T-cell (primary cell): ENCODE data around the gene AGAP1. TPM values are rescaled to one million over a fixed set of nuclear protein-coding genes. Genes with fewer than 3 reads are reported as not detected.

Source experiments
- ATAC-seq, 4 experiments: fragments of 200-7000 bp in 3 of 4; fragments of 150-1000 bp in 1 of 4; cut with Tn5 transposase; replicated peaks in 1 of 4; 1 replicate in 3 of 4; 2 replicates in 1 of 4; pipeline ENCODE4 v1.10.0; 2021; ENCODE audit warnings: moderate library complexity in 3 of 4, mild to moderate bottlenecking in 2 of 4, moderate number of reproducible peaks in 1 of 4
- CTCF ChIA-PET, 2 donors: fragments of 300-600 bp; sonication (Branson Sonifier 250); formaldehyde crosslinking; loops; one replicate each; lab custom pipeline; 2022; ENCODE audit warnings: antibody characterized with exemption in 2 of 2; lab: Charles Lee
- POLR2A ChIA-PET, 2 donors: fragments of 300-600 bp; sonication (Branson Sonifier 250); formaldehyde crosslinking; loops; one replicate each; lab custom pipeline; 2022; ENCODE audit warnings: antibody characterized with exemption in 2 of 2; lab: Charles Lee
- DNase-seq, 35 experiments: peaks; one replicate each; pipeline versions ENCODE4 v3.0.0 to v3.0.0-alpha.2; 2013 to 2023
- H3K27ac ChIP-seq: one replicate; pipeline ENCODE4 v1.5.1; 2013; ENCODE audit warnings: low read length
- H3K27me3 ChIP-seq, 2 experiments: replicated peaks in 1 of 2; 1 replicate in 1 of 2; 2 replicates in 1 of 2; pipeline versions ENCODE4 v1.6.1 to v1.7.0; 2013; ENCODE audit warnings: low read length in 1 of 2, mixed read lengths in 1 of 2; ENCODE audit not compliant: control insufficient read depth in 2 of 2, insufficient read depth in 2 of 2; ENCODE audit errors: extremely low read depth in 1 of 2
- H3K36me3 ChIP-seq, 2 donors: 1 replicate in 1 of 2; 2 replicates in 1 of 2; pipeline versions ENCODE4 v1.6.1 to v1.7.0; 2013; ENCODE audit warnings: low read length in 1 of 2; ENCODE audit not compliant: control insufficient read depth in 2 of 2, insufficient read depth in 1 of 2; ENCODE audit errors: extremely low read depth in 1 of 2
- H3K4me1 ChIP-seq, 2 experiments: 1 replicate in 1 of 2; 2 replicates in 1 of 2; pipeline versions ENCODE4 v1.6.1 to v1.7.0; 2013; ENCODE audit warnings: low read length in 2 of 2, mixed read lengths in 1 of 2; ENCODE audit not compliant: insufficient read depth in 2 of 2, control insufficient read depth in 1 of 2; ENCODE audit errors: extremely low read depth in 1 of 2
- H3K4me3 ChIP-seq, 2 donors: 1 replicate in 1 of 2; 2 replicates in 1 of 2; pipeline versions ENCODE4 v1.5.1 to v1.7.0; 2013; ENCODE audit warnings: mild to moderate bottlenecking in 2 of 2, low read length in 1 of 2, moderate library complexity in 1 of 2; ENCODE audit not compliant: control insufficient read depth in 1 of 2; ENCODE audit errors: extremely low read depth in 1 of 2
- H3K9me3 ChIP-seq: 2 replicates; pipeline ENCODE4 v1.7.0; 2013
- H3K27ac Mint-ChIP-seq, 2 donors: one replicate each; pipeline ENCODE4 v1.8.0; 2020 to 2021; ENCODE audit warnings: mild to moderate bottlenecking in 2 of 2, mixed read lengths in 2 of 2
- H3K27me3 Mint-ChIP-seq, 2 donors: one replicate each; pipeline ENCODE4 v1.8.0; 2021 to 2022; ENCODE audit warnings: mixed read lengths in 2 of 2
- H3K36me3 Mint-ChIP-seq: one replicate; pipeline ENCODE4 v1.8.0; 2021; ENCODE audit warnings: mixed read lengths
- H3K4me1 Mint-ChIP-seq, 3 donors: one replicate each; pipeline ENCODE4 v1.8.0; 2020 to 2022; ENCODE audit warnings: mixed read lengths in 3 of 3, mild to moderate bottlenecking in 1 of 3
- H3K4me3 Mint-ChIP-seq, 3 donors: one replicate each; pipeline ENCODE4 v1.8.0; 2020 to 2022; ENCODE audit warnings: mild to moderate bottlenecking in 3 of 3, mixed read lengths in 3 of 3, moderate library complexity in 3 of 3
- H3K9me3 Mint-ChIP-seq, 3 donors: one replicate each; pipeline ENCODE4 v1.8.0; 2020 to 2022; ENCODE audit warnings: mixed read lengths in 3 of 3
- WGBS: methylation state at CpG from one replicate; pipeline ENCODE4 v1.1.5; 2013; ENCODE audit warnings: missing lambda C conversion rate; ENCODE audit not compliant: insufficient coverage; 5-methylcytosine and 5-hydroxymethylcytosine counted together
- total RNA-seq, 35 experiments: library from RNA in 6 of 35; stranded (reverse) in 6 of 35; fragments of 120-200 nt in 1 of 35; gene quantifications; one replicate each; pipeline versions ENCODE4 v1.2.1 to v1.2.4 and lab custom pipeline; 2013 to 2026

Gene AGAP1
- total RNA-seq, 5 donors from 2014 or later (not counting 1 experiment from before 2014, with no cell fraction given): 3.9 to 15.6 (median 5.2) TPM

DNA sequence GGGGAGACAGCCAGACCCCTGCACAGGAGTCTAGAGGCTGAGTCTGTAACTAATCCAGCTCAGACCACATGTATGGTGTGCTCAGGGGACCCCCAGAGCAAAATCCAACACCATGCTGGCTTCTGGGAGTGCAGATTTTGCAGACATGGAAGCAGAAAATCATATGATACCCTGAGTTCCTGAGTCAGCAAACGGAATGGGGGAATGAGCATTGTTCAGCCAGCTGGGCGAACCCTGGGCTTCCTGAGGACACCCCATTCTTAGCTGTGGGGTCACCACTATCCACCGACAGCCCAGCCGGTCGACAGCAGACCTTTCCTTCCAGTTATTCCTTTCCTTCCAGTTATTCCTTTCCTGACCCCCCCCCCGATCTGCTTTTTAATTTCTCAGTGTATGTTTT lies 351.4 kb downstream of the AGAP1 start:
- no peaks in the 10 kb centered on the region for H3K4me1 ChIP-seq
- peaks cover 0 to 5% of the 10 kb centered on the region in 2 experiments for H3K27me3 ChIP-seq
- Mint-ChIP-seq H3K4me1 (no peaks in the 10 kb centered on the region), H3K9me3 (peaks cover 0 to 6% (median 0%) of the 10 kb centered on the region in 3 donors), H3K27ac (no peak overlapping the region), H3K4me3 (no peak overlapping the region), H3K36me3 (no peaks in the 10 kb centered on the region), H3K27me3 (peaks cover 3 to 5% of the 10 kb centered on the region in 2 donors)
- ChIA-PET CTCF (no interaction called here), POLR2A (no interaction called here)
- WGBS: 71% methylated on average over 2 of the region's 6 CpGs
- DNase-seq (no peak), ATAC-seq (no peak)
- no peaks in the 10 kb centered on the region for H3K9me3 ChIP-seq
- H3K4me3 ChIP-seq: no peak overlapping the region
- no peak overlapping the region for H3K27ac ChIP-seq
- H3K36me3 ChIP-seq: no peaks in the 10 kb centered on the region

- H3K4me3 ChIP-seq: no peak overlapping the region
- Mint-ChIP-seq H3K27ac (no peak overlapping the region), H3K4me3 (no peak overlapping the region), H3K4me1 (no peaks in the 10 kb centered on the region), H3K27me3 (peaks cover 3 to 5% of the 10 kb centered on the region in 2 donors), H3K9me3 (no peaks in the 10 kb centered on the region), H3K36me3 (no peaks in the 10 kb centered on the region)
- H3K27me3 ChIP-seq: peaks cover 0 to 5% of the 10 kb centered on the region in 2 experiments
- DNase-seq (no peak), ATAC-seq (no peak)
- no peak overlapping the region for H3K27ac ChIP-seq
- no peaks in the 10 kb centered on the region for H3K9me3 ChIP-seq
- no peaks in the 10 kb centered on the region for H3K36me3 ChIP-seq
- H3K4me1 ChIP-seq: no peaks in the 10 kb centered on the region
- CTCF ChIA-PET: no interaction called here
- POLR2A ChIA-PET: no interaction called here
- WGBS: 90% methylated on average over 10 of the region's 11 CpGs
Observed at GRCh38 chr2:235847576-235847975, 353.7 kb downstream of the AGAP1 start.

DNA sequence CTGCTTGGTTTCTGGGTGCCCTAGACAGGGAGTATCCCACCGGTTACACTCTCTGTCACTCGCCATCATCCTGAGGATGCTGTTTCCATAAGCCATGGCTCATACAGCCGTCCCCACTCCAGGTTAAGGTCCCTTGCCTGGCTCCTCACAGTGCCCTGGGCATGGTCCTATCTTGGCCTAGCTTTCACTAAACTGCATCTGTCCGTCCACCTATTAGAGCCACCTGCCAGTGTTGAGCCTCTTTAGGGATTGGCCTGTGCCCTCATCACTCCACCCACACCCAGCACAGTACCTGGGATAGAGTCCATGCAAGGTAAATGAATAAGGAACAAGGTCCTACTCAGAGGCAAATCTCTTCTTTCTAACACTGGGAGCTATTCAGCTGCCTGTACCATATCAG lies 354.2 kb downstream of the AGAP1 start:
- Histone ChIP-seq H3K4me3 (no peak overlapping the region), H3K36me3 (no peaks in the 10 kb centered on the region), H3K4me1 (no peaks in the 10 kb centered on the region), H3K9me3 (no peaks in the 10 kb centered on the region), H3K27ac (no peak overlapping the region), H3K27me3 (peaks cover 0 to 5% of the 10 kb centered on the region in 2 experiments)
- peaks cover 3 to 5% of the 10 kb centered on the region in 2 donors for H3K27me3 Mint-ChIP-seq
- CTCF ChIA-PET: no interaction called here
- H3K4me1 Mint-ChIP-seq: no peaks in the 10 kb centered on the region
- 96% methylated on average over 4 of the region's 4 CpGs for WGBS
- no peak overlapping the region for H3K27ac Mint-ChIP-seq
- DNase-seq: no peak
- POLR2A ChIA-PET: no interaction called here
- H3K36me3 Mint-ChIP-seq: no peaks in the 10 kb centered on the region
- H3K4me3 Mint-ChIP-seq: no peak overlapping the region
- no peak for ATAC-seq
- no peaks in the 10 kb centered on the region for H3K9me3 Mint-ChIP-seq

GRCh38 chr2:235848946-235849345 lies 355.1 kb downstream of the AGAP1 start:
- ATAC-seq: no peak
- Mint-ChIP-seq H3K4me1 (no peaks in the 10 kb centered on the region), H3K36me3 (no peaks in the 10 kb centered on the region), H3K27me3 (peaks cover 3 to 5% of the 10 kb centered on the region in 2 donors), H3K27ac (no peak overlapping the region), H3K4me3 (no peak overlapping the region), H3K9me3 (no peaks in the 10 kb centered on the region)
- POLR2A ChIA-PET: no interaction called here
- Histone ChIP-seq H3K27ac (no peak overlapping the region), H3K4me3 (no peak overlapping the region), H3K4me1 (no peaks in the 10 kb centered on the region), H3K9me3 (no peaks in the 10 kb centered on the region), H3K27me3 (peaks cover 0 to 6% of the 10 kb centered on the region in 2 experiments), H3K36me3 (no peaks in the 10 kb centered on the region)
- CTCF ChIA-PET: no interaction called here
- no peak for DNase-seq
- 100% methylated on average over 1 of the region's 7 CpGs for WGBS

- DNase-seq (no peak), ATAC-seq (no peak)
- Histone ChIP-seq H3K36me3 (no peaks in the 10 kb centered on the region), H3K27ac (no peak overlapping the region), H3K9me3 (no peaks in the 10 kb centered on the region), H3K4me3 (no peak overlapping the region), H3K27me3 (peaks cover 0 to 12% of the 10 kb centered on the region in 2 experiments), H3K4me1 (no peaks in the 10 kb centered on the region)
- H3K36me3 Mint-ChIP-seq: no peaks in the 10 kb centered on the region
- no peaks in the 10 kb centered on the region for H3K4me1 Mint-ChIP-seq
- no peaks in the 10 kb centered on the region for H3K9me3 Mint-ChIP-seq
- no peak overlapping the region for H3K4me3 Mint-ChIP-seq
- POLR2A ChIA-PET: no interaction called here
- no peak overlapping the region for H3K27ac Mint-ChIP-seq
- peaks cover 3 to 8% of the 10 kb centered on the region in 2 donors for H3K27me3 Mint-ChIP-seq
- CTCF ChIA-PET: no interaction called here
- WGBS: 75% methylated on average over 6 of the region's 10 CpGs
Observed at GRCh38 chr2:235849489-235849888, 355.6 kb downstream of the AGAP1 start.

DNA sequence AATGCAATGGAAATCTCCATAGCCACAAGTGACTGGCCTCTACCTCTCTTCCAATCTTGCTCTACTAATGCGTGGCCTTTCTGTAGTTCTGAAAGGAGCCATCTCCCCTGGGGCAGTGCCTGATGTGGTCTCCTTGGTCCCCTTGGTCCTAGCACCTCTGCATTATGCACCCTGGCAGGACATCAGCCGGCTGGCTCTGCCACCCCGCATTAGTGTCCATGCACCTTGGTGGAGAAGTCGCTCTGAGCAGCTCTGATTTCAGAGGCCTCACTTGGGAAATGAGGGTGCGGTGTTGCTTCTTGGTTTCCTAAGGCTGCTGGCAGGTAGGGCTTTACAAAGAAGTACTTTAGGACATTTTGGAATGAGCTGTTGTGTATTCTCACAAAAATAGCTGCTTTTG lies 356.4 kb downstream of the AGAP1 start:
- Histone ChIP-seq H3K36me3 (no peaks in the 10 kb centered on the region), H3K27me3 (peaks cover 0 to 9% of the 10 kb centered on the region in 2 experiments), H3K27ac (no peak overlapping the region), H3K9me3 (no peaks in the 10 kb centered on the region), H3K4me3 (no peak overlapping the region), H3K4me1 (no peaks in the 10 kb centered on the region)
- CTCF ChIA-PET: no interaction called here
- H3K4me3 Mint-ChIP-seq: no peak overlapping the region
- H3K27ac Mint-ChIP-seq: no peak overlapping the region
- DNase-seq (no peak), ATAC-seq (no peak)
- H3K36me3 Mint-ChIP-seq: no peaks in the 10 kb centered on the region
- no peaks in the 10 kb centered on the region for H3K9me3 Mint-ChIP-seq
- H3K27me3 Mint-ChIP-seq: peaks cover 3 to 9% of the 10 kb centered on the region in 2 donors
- POLR2A ChIA-PET: no interaction called here
- H3K4me1 Mint-ChIP-seq: no peaks in the 10 kb centered on the region
- WGBS: 86% methylated on average over 5 of the region's 5 CpGs
